ENCODE measurements around the gene NCDN.

DNA sequence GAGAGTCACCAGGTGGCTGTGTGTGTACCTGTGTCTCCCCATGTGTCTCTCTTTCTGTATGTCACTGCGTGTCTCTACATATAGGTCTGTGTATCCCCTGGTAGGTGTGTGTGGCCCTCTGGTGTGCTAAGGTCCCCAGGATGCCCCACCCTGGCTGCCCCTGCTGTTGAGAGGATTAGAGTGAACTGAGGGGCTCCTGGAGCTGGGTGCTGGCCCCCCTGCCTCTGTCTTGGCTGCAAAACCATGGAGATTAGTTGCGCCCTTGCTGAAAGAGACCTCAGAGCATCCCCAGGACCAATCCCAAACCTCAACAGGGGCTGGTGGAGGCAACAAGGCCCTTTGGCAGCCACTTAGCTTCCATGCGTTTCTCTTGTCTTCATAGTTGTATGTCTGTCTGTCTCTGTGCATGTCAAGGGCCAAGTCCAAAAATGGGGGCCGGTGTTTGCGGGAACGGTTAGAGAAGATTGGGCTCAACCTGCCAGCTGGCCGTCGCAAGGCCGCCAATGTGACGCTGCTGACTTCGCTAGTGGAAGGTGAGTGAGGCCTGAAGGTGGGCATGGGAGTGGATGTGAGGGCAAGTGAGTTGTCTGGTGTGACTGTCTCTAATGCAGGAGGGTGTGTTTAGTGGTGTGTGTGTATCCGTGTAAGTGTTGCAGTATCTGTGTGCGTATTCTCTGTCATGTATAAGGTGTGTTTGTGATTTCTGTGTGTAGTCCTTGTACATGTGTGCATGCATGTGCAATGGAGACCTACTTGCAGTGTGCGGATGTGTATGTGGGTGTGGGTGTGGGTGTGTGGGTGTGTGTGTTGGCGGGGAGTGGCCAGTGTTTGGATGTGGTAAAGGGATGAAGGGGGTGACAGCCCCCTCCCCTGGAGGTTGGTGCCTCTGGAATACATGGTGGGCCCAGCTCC lies 32.2 kb downstream of the NCDN start:
- TF ChIP-seq, protein P1, sequence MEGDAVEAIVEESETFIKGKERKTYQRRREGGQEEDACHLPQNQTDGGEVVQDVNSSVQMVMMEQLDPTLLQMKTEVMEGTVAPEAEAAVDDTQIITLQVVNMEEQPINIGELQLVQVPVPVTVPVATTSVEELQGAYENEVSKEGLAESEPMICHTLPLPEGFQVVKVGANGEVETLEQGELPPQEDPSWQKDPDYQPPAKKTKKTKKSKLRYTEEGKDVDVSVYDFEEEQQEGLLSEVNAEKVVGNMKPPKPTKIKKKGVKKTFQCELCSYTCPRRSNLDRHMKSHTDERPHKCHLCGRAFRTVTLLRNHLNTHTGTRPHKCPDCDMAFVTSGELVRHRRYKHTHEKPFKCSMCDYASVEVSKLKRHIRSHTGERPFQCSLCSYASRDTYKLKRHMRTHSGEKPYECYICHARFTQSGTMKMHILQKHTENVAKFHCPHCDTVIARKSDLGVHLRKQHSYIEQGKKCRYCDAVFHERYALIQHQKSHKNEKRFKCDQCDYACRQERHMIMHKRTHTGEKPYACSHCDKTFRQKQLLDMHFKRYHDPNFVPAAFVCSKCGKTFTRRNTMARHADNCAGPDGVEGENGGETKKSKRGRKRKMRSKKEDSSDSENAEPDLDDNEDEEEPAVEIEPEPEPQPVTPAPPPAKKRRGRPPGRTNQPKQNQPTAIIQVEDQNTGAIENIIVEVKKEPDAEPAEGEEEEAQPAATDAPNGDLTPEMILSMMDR (IDR thresholded peaks at IDR 0.05): no peak
- no peak for TF ChIP-seq POLR2A (IDR thresholded peaks at IDR 0.05)
